Measurements from ENCODE around the gene FEM1C. TPM values are rescaled to one million over a fixed set of nuclear protein-coding genes. Genes with fewer than 3 reads are reported as not detected.

The FEM1C gene
- total and polyA plus RNA-seq, 9 of the 15 experiments (the other 6 are each of a cell fraction or from before 2014, with no cell fraction given), result 1.4 to 9.3 (median 4.3) TPM

DNA sequence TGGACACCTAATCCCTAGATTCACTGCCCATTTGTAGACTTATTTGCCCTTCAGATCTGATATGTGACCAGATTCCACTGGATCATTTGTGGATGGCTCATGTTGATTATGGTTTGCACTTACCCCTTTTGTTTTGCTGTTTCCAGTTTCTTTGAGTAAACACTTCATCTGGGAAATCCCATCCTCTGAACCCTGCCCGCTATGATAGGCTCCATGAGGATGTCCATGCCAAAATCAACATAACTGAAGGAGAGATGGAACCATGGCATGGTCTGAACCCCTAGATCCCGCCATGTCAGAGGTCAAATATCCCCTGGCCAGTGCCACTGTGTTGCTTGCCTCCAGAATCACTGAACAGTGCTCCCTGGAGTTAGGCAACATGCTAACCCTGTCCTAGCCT lies 11.7 kb upstream of the FEM1C start:
- Histone ChIP-seq H4K20me1 (replicated peaks; ENCODE audit: control insufficient read depth, insufficient read depth, low read length) (no peaks in the 10 kb centered on the region), H2AFZ (ENCODE audit: low read depth, low read length) (no peak overlapping the region), H3K27me3 (ENCODE audit: control insufficient read depth in 2 of 2, insufficient read depth in 2 of 2, low read length in 2 of 2) (no peaks in the 10 kb centered on the region), H3K9me1 (ENCODE audit: control insufficient read depth, insufficient read depth, low read length) (no peaks in the 10 kb centered on the region), H3K27ac (ENCODE audit: extremely low read depth, low read depth, low read length) (no peak overlapping the region), H3K36me3 (ENCODE audit: control insufficient read depth, insufficient read depth, low read length) (no peaks in the 10 kb centered on the region), H3K9ac (ENCODE audit: insufficient read depth in 1 of 2, low read depth in 2 of 2, low read length in 2 of 2) (no peak overlapping the region), H3K4me3 (no peak overlapping the region), H3K79me2 (ENCODE audit: control insufficient read depth, insufficient read depth, low read length) (no peaks in the 10 kb centered on the region), H3K4me2 (ENCODE audit: insufficient read depth, low read length) (no peak overlapping the region), H3K4me1 (replicated peaks in 1 of 2; ENCODE audit: control insufficient read depth in 2 of 2, insufficient read depth in 2 of 2, low read length in 2 of 2) (peaks cover 0 to 8% of the 10 kb centered on the region in 2 experiments; a peak in 3 of 5 replicates), H3K9me3 (replicated peaks; ENCODE audit: control insufficient read depth, insufficient read depth, low read depth, low read length) (no peaks in the 10 kb centered on the region)
- CTCF ChIA-PET (ENCODE audit: low intra/inter-chr PET ratio), result no interaction called here
- BruUV-seq (replicated peaks), result no TSS peak
- in situ Hi-C loops (cut with MboI) (no loop called here), intact Hi-C loops (cut with micrococcal nuclease) (no loop called here)
- POLR2A ChIA-PET, result no interaction called here
- 20% methylated on average over 2 of the region's 2 CpGs for WGBS (ENCODE audit: insufficient coverage, low coverage, missing lambda C conversion rate)
- no peak for ATAC-seq
- TF ChIP-seq SMAD3 (CRISPR knock-in tag; conservative IDR thresholded peaks at IDR 0.05), result no peak
- no peak for TF ChIP-seq RB1 (IDR thresholded peaks at IDR 0.05; ENCODE audit: low read depth)
- TF ChIP-seq, protein P1, sequence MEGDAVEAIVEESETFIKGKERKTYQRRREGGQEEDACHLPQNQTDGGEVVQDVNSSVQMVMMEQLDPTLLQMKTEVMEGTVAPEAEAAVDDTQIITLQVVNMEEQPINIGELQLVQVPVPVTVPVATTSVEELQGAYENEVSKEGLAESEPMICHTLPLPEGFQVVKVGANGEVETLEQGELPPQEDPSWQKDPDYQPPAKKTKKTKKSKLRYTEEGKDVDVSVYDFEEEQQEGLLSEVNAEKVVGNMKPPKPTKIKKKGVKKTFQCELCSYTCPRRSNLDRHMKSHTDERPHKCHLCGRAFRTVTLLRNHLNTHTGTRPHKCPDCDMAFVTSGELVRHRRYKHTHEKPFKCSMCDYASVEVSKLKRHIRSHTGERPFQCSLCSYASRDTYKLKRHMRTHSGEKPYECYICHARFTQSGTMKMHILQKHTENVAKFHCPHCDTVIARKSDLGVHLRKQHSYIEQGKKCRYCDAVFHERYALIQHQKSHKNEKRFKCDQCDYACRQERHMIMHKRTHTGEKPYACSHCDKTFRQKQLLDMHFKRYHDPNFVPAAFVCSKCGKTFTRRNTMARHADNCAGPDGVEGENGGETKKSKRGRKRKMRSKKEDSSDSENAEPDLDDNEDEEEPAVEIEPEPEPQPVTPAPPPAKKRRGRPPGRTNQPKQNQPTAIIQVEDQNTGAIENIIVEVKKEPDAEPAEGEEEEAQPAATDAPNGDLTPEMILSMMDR (IDR thresholded peaks at IDR 0.05 in 2 of 3, conservative IDR thresholded peaks at IDR 0.05 in 1 of 3; ENCODE audit: insufficient read depth in 2 of 3, low read depth in 1 of 3, low read length in 3 of 3), result no peak
- no peak for TF ChIP-seq ZNF518B (CRISPR knock-in tag; IDR thresholded peaks at IDR 0.05)
- TF ChIP-seq HNRNPL (IDR thresholded peaks at IDR 0.05; ENCODE audit: low read depth, low read length), result no peak
- TF ChIP-seq ZKSCAN1 (IDR thresholded peaks at IDR 0.05; ENCODE audit: low read depth, low read length), result no peak
- TF ChIP-seq ZNF197 (CRISPR knock-in tag; IDR thresholded peaks at IDR 0.05; ENCODE audit: low read depth), result no peak
- FAIRE-seq, result no peak
- no peak for DNase-seq (ENCODE audit: extremely low read depth in 1 of 4, low spot score in 3 of 4)
